GM23338 (cell line): ENCODE results near the gene MYLK4. TPM values are rescaled to one million over a fixed set of nuclear protein-coding genes. Genes with fewer than 3 reads are reported as not detected.
A peak's percentile ranks its signal among the peaks of the same experiment; 100 is the strongest.
"Not testable (repeated sequence)": the region's sequence is repeated elsewhere in the genome, so short reads cannot be mapped to it uniquely, and the experiment has no call there.

ENCODE experiments used
- ATAC-seq: fragments of 200-7000 bp; cut with Tn5 transposase; 3 replicates; pipeline ENCODE4 v1.9.1; 2020
- DNase-seq: peaks from one replicate; pipeline ENCODE4 v3.0.0-alpha.2; 2015; ENCODE audit warnings: low spot score
- H2AFZ ChIP-seq: fragments of 200-600 bp; sonication (generic); 2 replicates; pipeline ENCODE4 v1.8.0; 2016; ENCODE audit warnings: antibody characterized with exemption, mild to moderate bottlenecking, moderate library complexity
- H3F3A ChIP-seq: fragments of 200-600 bp; sonication (generic); replicated peaks from 2 replicates; pipeline ENCODE4 v1.8.0; 2017; ENCODE audit warnings: antibody characterized with exemption, mixed run types, low read depth
- H3K27ac ChIP-seq: fragments of 200-600 bp; sonication (generic); 2 replicates; pipeline ENCODE4 v1.6.1; 2016; ENCODE audit warnings: low read depth
- H3K27me3 ChIP-seq: fragments of 200-600 bp; sonication (generic); 2 replicates; pipeline ENCODE4 v1.8.0; 2016; ENCODE audit warnings: mild to moderate bottlenecking, mixed run types, moderate library complexity; ENCODE audit not compliant: insufficient read depth
- H3K36me3 ChIP-seq: fragments of 200-600 bp; sonication (generic); 2 replicates; pipeline ENCODE4 v1.8.0; 2016; ENCODE audit warnings: mild to moderate bottlenecking; ENCODE audit not compliant: insufficient read depth
- H3K4me1 ChIP-seq: fragments of 200-600 bp; sonication (generic); 2 replicates; pipeline ENCODE4 v1.8.0; 2016; ENCODE audit warnings: mild to moderate bottlenecking, moderate library complexity; ENCODE audit not compliant: insufficient read depth
- H3K4me2 ChIP-seq: fragments of 200-600 bp; sonication (generic); 2 replicates; pipeline ENCODE4 v1.7.1; 2017; ENCODE audit warnings: mixed run types
- H3K4me3 ChIP-seq: fragments of 200-600 bp; sonication (generic); 2 replicates; pipeline ENCODE4 v1.6.1; 2016; ENCODE audit warnings: mixed run types
- H3K79me2 ChIP-seq: fragments of 200-600 bp; sonication (generic); replicated peaks from 2 replicates; pipeline ENCODE4 v1.8.0; 2017; ENCODE audit warnings: mild to moderate bottlenecking; ENCODE audit not compliant: insufficient read depth
- H3K9me2 ChIP-seq: fragments of 200-600 bp; sonication (generic); 2 replicates; pipeline ENCODE4 v1.8.0; 2017; ENCODE audit not compliant: insufficient read depth
- H4K20me1 ChIP-seq: fragments of 200-600 bp; sonication (generic); replicated peaks from 2 replicates; pipeline ENCODE4 v1.8.0; 2017; ENCODE audit warnings: mild to moderate bottlenecking; ENCODE audit not compliant: insufficient read depth
- H3K27ac Mint-ChIP-seq: 2 replicates; pipeline ENCODE4 v1.8.0; 2020; ENCODE audit warnings: inconsistent platforms, mild to moderate bottlenecking, moderate library complexity, mixed read lengths
- H3K27me3 Mint-ChIP-seq: 3 replicates; pipeline ENCODE4 v1.8.0; 2022; ENCODE audit warnings: low read depth, mild to moderate bottlenecking, moderate library complexity, mixed read lengths, inconsistent platforms; ENCODE audit not compliant: insufficient read depth, poor library complexity
- H3K36me3 Mint-ChIP-seq: 3 replicates; pipeline ENCODE4 v1.8.0; 2021; ENCODE audit warnings: low read depth, mild to moderate bottlenecking, inconsistent platforms, moderate library complexity, mixed read lengths
- H3K4me1 Mint-ChIP-seq: 3 replicates; pipeline ENCODE4 v1.8.0; 2020; ENCODE audit warnings: mild to moderate bottlenecking, inconsistent platforms, mixed read lengths
- H3K4me3 Mint-ChIP-seq: 3 replicates; pipeline ENCODE4 v1.8.0; 2021; ENCODE audit warnings: moderate library complexity, mild to moderate bottlenecking, inconsistent platforms, mixed read lengths
- H3K9me3 Mint-ChIP-seq: 3 replicates; pipeline ENCODE4 v1.8.0; 2020; ENCODE audit warnings: moderate library complexity, mild to moderate bottlenecking, inconsistent platforms, mixed read lengths
- EZH2 ChIP-seq: fragments of 200-600 bp; sonication (generic); IDR thresholded peaks from one replicate; pipeline ENCODE4 v1.8.0; 2017; ENCODE audit warnings: antibody characterized with exemption, mild to moderate bottlenecking, low read depth; ENCODE audit not compliant: unreplicated experiment
- ZNF114 ChIP-seq: fragments of 250-450 bp; sonication (Bioruptor Pico); IDR thresholded peaks from 2 replicates; pipeline ENCODE4 v1.5.0; 2020; ENCODE audit warnings: mild to moderate bottlenecking, moderate library complexity
- polyA plus RNA-seq: library from polyadenylated mRNA; unstranded; fragments of >200 nt; fragmentation: Nextera tagmentation; extraction: Ambion mirVana; gene quantifications from 2 replicates; pipeline ENCODE4 v1.2.1, GENCODE V29; 2016
- total RNA-seq: library from RNA; depleted of rRNA; stranded (reverse); fragments of >200 nt; shearing (Covaris generic); gene quantifications from 2 replicates; pipeline ENCODE4 v1.2.3, GENCODE V29; 2014
- TF ChIP-seq, protein P1 (sequence below): fragments of 250-450 bp; sonication (Bioruptor Pico); IDR thresholded peaks from 2 replicates; pipeline ENCODE4 v1.5.0; 2020; ENCODE audit warnings: mild to moderate bottlenecking, moderate library complexity
- TF ChIP-seq, protein P2 (sequence below), 2 experiments: fragments of 200-600 bp in 1 of 2; sonication (generic) in 1 of 2; conservative IDR thresholded peaks; 2 replicates each; pipeline versions ENCODE4 v1.5.1 to v1.6.1; 2016 to 2017; ENCODE audit warnings: antibody characterized with exemption in 2 of 2, low read depth in 2 of 2, mild to moderate bottlenecking in 2 of 2, moderate library complexity in 1 of 2

Gene MYLK4
- total and polyA plus RNA-seq, 2 experiments from 2014 or later: 0.03 to 0.17 TPM

DNA sequence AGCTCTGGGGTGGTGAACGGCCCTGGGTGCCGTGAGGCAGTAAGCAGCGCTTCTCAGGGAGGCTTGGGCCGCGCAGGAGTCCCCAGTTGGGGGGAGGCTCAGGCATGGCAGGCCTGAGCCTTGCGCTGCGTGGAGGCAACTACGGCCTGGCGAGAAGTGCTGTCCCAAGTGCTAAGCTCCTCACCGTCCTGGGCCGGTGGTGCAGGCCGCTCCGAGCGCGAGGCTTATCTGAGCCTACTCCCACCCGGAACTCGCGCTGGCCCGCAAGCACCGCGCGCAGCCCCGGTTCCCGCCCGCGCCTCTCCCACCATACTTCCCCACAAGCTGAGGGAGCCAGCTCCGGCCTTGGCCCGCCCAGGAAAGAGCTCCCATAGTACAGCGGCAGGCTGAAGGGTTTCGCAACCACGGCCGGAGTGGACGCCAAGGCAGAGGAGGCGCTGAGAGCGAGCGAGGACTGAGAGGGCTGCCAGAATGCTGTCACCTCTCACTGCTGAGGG is 12.7 kb upstream of the MYLK4 start (continued):
- no peak for TF ChIP-seq EZH2

DNA sequence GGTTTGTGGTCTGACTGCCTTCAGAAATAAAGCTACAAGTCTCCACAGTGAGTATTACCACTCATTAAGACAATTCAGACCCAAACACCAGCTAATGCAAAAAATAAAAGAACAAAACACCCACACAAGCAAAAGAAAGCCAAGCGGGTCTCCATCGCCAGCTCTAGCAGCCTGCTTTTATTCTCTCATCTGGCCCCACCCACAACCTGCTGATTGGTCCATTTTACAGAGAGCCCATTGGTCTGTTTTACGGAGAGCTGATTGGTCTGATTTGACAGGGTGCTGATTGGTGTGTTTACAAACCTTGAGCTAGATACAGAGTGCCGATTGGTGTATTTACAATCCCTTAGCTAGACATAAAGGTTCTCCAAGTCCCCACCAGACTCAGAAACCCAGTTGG is 12.1 kb upstream of the MYLK4 start:
- not testable (repeated sequence) for H3K9me2 ChIP-seq, H3K36me3 ChIP-seq, H3K27me3 ChIP-seq, H3K4me2 ChIP-seq, H3K9me3 Mint-ChIP-seq, H3K4me3 ChIP-seq, H3K4me3 Mint-ChIP-seq, H3F3A ChIP-seq, H3K27me3 Mint-ChIP-seq, ATAC-seq, H3K27ac ChIP-seq, H3K27ac Mint-ChIP-seq
- Histone ChIP-seq H2AFZ (0 out of 2 replicates have a peak overlapping the region, but pooled peaks have one; percentile 44), H3K4me1 (peaks cover 14% of the 10 kb centered on the region), H4K20me1 (peaks cover 16% of the 10 kb centered on the region; the same call in 1 of the 2 replicates), H3K79me2 (peaks cover 18% of the 10 kb centered on the region)
- H3K4me1 Mint-ChIP-seq: peaks cover 16% of the 10 kb centered on the region
- DNase-seq: peak; percentile 29
- 0 out of 3 replicates have a peak, but pooled peaks cover 11% of the 10 kb centered on the region for H3K36me3 Mint-ChIP-seq

DNA sequence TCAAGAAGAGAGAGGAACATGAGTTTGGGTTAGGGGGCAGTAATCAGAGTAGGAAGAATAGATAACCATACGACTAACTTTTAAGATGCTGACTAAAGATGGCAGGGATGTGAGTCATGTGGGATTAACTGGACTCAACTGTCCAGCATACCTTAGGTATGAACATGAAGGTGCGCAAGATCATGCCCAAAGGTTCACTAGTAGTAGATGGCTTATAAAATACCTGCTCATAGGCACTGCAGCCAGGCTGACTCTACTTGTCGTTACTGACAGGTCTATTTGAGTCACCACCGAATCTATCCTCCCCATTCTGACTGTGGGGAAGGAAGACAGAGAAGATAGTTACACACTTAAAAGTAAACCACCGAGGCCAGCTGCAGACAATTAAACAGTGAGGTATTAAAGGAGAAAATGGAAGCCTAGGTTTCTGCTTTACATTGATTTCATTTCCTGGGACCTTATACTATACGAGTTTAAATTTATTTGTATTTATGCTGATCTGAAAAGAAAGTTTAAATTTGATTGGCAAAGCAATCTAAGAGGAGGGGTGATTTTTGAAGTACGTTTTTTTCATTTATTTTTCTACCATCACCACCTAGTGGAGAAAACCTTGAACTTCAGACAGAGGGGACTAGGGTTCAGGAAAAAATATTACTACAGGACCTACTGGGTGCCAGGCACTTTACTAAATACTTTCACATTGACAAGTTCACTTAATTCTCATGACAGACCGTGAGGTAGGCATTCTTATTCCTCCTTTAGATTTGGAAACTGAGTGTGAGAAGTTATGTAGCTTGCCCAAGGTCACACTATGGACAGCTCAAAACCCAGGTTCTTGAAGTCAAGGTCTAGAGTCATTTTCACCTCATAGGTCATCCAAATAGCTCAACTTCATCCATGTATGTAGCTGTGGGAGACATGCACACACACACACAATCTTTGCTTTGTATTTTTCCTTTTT is 10.4 kb upstream of the MYLK4 start:
- H3K4me3 ChIP-seq: no peak overlapping the region
- Mint-ChIP-seq H3K9me3 (peaks cover 8% of the 10 kb centered on the region; the same call in 1 of the 3 replicates), H3K4me3 (no peak overlapping the region), H3K36me3 (0 out of 3 replicates have a peak, but pooled peaks cover 7% of the 10 kb centered on the region), H3K27ac (no peak overlapping the region), H3K4me1 (peaks cover 8% of the 10 kb centered on the region), H3K27me3 (peaks cover 7% of the 10 kb centered on the region)
- no peaks in the 10 kb centered on the region for H3K36me3 ChIP-seq
- no peaks in the 10 kb centered on the region for H4K20me1 ChIP-seq
- H3K27ac ChIP-seq: no peak overlapping the region
- no peaks in the 10 kb centered on the region for H3K9me2 ChIP-seq
- H3F3A ChIP-seq: no peaks in the 10 kb centered on the region
- peaks cover under 1% of the 10 kb centered on the region; the same call in 1 of the 2 replicates for H3K79me2 ChIP-seq
- no peak overlapping the region for H2AFZ ChIP-seq
- H3K4me2 ChIP-seq: no peak overlapping the region
- no peaks in the 10 kb centered on the region for H3K27me3 ChIP-seq
- TF ChIP-seq, protein P1, sequence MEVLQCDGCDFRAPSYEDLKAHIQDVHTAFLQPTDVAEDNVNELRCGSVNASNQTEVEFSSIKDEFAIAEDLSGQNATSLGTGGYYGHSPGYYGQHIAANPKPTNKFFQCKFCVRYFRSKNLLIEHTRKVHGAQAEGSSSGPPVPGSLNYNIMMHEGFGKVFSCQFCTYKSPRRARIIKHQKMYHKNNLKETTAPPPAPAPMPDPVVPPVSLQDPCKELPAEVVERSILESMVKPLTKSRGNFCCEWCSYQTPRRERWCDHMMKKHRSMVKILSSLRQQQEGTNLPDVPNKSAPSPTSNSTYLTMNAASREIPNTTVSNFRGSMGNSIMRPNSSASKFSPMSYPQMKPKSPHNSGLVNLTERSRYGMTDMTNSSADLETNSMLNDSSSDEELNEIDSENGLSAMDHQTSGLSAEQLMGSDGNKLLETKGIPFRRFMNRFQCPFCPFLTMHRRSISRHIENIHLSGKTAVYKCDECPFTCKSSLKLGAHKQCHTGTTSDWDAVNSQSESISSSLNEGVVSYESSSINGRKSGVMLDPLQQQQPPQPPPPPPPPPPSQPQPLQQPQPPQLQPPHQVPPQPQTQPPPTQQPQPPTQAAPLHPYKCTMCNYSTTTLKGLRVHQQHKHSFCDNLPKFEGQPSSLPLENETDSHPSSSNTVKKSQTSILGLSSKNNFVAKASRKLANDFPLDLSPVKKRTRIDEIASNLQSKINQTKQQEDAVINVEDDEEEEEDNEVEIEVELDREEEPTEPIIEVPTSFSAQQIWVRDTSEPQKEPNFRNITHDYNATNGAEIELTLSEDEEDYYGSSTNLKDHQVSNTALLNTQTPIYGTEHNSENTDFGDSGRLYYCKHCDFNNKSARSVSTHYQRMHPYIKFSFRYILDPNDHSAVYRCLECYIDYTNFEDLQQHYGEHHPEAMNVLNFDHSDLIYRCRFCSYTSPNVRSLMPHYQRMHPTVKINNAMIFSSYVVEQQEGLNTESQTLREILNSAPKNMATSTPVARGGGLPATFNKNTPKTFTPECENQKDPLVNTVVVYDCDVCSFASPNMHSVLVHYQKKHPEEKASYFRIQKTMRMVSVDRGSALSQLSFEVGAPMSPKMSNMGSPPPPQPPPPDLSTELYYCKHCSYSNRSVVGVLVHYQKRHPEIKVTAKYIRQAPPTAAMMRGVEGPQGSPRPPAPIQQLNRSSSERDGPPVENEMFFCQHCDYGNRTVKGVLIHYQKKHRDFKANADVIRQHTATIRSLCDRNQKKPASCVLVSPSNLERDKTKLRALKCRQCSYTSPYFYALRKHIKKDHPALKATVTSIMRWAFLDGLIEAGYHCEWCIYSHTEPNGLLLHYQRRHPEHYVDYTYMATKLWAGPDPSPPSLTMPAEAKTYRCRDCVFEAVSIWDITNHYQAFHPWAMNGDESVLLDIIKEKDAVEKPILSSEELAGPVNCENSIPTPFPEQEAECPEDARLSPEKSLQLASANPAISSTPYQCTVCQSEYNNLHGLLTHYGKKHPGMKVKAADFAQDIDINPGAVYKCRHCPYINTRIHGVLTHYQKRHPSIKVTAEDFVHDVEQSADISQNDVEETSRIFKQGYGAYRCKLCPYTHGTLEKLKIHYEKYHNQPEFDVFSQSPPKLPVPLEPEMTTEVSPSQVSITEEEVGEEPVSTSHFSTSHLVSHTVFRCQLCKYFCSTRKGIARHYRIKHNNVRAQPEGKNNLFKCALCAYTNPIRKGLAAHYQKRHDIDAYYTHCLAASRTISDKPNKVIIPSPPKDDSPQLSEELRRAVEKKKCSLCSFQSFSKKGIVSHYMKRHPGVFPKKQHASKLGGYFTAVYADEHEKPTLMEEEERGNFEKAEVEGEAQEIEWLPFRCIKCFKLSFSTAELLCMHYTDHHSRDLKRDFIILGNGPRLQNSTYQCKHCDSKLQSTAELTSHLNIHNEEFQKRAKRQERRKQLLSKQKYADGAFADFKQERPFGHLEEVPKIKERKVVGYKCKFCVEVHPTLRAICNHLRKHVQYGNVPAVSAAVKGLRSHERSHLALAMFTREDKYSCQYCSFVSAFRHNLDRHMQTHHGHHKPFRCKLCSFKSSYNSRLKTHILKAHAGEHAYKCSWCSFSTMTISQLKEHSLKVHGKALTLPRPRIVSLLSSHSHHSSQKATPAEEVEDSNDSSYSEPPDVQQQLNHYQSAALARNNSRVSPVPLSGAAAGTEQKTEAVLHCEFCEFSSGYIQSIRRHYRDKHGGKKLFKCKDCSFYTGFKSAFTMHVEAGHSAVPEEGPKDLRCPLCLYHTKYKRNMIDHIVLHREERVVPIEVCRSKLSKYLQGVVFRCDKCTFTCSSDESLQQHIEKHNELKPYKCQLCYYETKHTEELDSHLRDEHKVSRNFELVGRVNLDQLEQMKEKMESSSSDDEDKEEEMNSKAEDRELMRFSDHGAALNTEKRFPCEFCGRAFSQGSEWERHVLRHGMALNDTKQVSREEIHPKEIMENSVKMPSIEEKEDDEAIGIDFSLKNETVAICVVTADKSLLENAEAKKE: no peak
- TF ChIP-seq, protein P2, sequence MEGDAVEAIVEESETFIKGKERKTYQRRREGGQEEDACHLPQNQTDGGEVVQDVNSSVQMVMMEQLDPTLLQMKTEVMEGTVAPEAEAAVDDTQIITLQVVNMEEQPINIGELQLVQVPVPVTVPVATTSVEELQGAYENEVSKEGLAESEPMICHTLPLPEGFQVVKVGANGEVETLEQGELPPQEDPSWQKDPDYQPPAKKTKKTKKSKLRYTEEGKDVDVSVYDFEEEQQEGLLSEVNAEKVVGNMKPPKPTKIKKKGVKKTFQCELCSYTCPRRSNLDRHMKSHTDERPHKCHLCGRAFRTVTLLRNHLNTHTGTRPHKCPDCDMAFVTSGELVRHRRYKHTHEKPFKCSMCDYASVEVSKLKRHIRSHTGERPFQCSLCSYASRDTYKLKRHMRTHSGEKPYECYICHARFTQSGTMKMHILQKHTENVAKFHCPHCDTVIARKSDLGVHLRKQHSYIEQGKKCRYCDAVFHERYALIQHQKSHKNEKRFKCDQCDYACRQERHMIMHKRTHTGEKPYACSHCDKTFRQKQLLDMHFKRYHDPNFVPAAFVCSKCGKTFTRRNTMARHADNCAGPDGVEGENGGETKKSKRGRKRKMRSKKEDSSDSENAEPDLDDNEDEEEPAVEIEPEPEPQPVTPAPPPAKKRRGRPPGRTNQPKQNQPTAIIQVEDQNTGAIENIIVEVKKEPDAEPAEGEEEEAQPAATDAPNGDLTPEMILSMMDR (conservative IDR thresholded peaks at IDR 0.05; ENCODE audit: low read depth in 2 of 2): peak; percentile 46 to 70
- no peak for TF ChIP-seq ZNF114 (CRISPR knock-in tag)
- no peaks in the 10 kb centered on the region; the same call in 1 of the 2 replicates for H3K4me1 ChIP-seq
- DNase-seq (peak; percentile 53), ATAC-seq (no peak)
